Measurements from ENCODE around the gene SNTB2. TPM values are rescaled to one million over a fixed set of nuclear protein-coding genes. Genes with fewer than 3 reads are reported as not detected.

The SNTB2 gene
- total RNA-seq, 1 donor, result 35.5 TPM

- Histone ChIP-seq H3K36me3 (ENCODE audit: insufficient read depth, low read length) (peaks cover 27% of the 10 kb centered on the region), H3K27ac (ENCODE audit: low read depth, low read length) (no peak overlapping the region), H4K20me1 (ENCODE audit: insufficient read depth, low read length) (no peaks in the 10 kb centered on the region), H3K4me2 (ENCODE audit: insufficient read depth, low read length) (no peak overlapping the region), H3K4me1 (ENCODE audit: insufficient read depth, low read length) (no peaks in the 10 kb centered on the region), H3K27me3 (ENCODE audit: insufficient read depth, low read length) (no peaks in the 10 kb centered on the region), H2AFZ (ENCODE audit: low read length) (no peak overlapping the region), H3K79me2 (ENCODE audit: insufficient read depth, low read length) (no peaks in the 10 kb centered on the region), H3K9me3 (ENCODE audit: low read depth, low read length) (no peaks in the 10 kb centered on the region), H3K4me3 (ENCODE audit: insufficient read depth, low read length) (no peak overlapping the region)
- no peak for TF ChIP-seq CTCF (IDR thresholded peaks at IDR 0.05; ENCODE audit: extremely low read depth, low read depth, low read length)
- no peak for DNase-seq (ENCODE audit: insufficient read length, low spot score, missing footprints)
Measured at GRCh38 chr16:69301187-69301586, 114.2 kb downstream of the SNTB2 start.

- TF ChIP-seq CTCF (IDR thresholded peaks at IDR 0.05; ENCODE audit: extremely low read depth, low read depth, low read length), result no peak
Measured at GRCh38 chr16:69301861-69302260, 114.9 kb downstream of the SNTB2 start.

GRCh38 chr16:69302301-69302700 is 115.3 kb downstream of the SNTB2 start:
- Histone ChIP-seq H3K9me3 (ENCODE audit: low read depth, low read length) (no peaks in the 10 kb centered on the region), H3K4me1 (ENCODE audit: insufficient read depth, low read length) (no peaks in the 10 kb centered on the region), H3K79me2 (ENCODE audit: insufficient read depth, low read length) (no peaks in the 10 kb centered on the region), H3K27me3 (ENCODE audit: insufficient read depth, low read length) (no peaks in the 10 kb centered on the region), H2AFZ (ENCODE audit: low read length) (no peak overlapping the region), H3K36me3 (ENCODE audit: insufficient read depth, low read length) (peaks cover 27% of the 10 kb centered on the region), H4K20me1 (ENCODE audit: insufficient read depth, low read length) (no peaks in the 10 kb centered on the region), H3K27ac (ENCODE audit: low read depth, low read length) (no peak overlapping the region), H3K4me2 (ENCODE audit: insufficient read depth, low read length) (no peak overlapping the region), H3K4me3 (ENCODE audit: insufficient read depth, low read length) (no peak overlapping the region)
- no peak for DNase-seq (ENCODE audit: insufficient read length, low spot score, missing footprints)
- no peak for TF ChIP-seq CTCF (IDR thresholded peaks at IDR 0.05; ENCODE audit: extremely low read depth, low read depth, low read length)

More at GRCh38 chr16:69301861-69302260, 114.9 kb downstream of the SNTB2 start:
- Histone ChIP-seq H4K20me1 (ENCODE audit: insufficient read depth, low read length) (no peaks in the 10 kb centered on the region), H3K27ac (ENCODE audit: low read depth, low read length) (no peak overlapping the region), H3K4me1 (ENCODE audit: insufficient read depth, low read length) (no peaks in the 10 kb centered on the region), H3K4me2 (ENCODE audit: insufficient read depth, low read length) (no peak overlapping the region), H3K79me2 (ENCODE audit: insufficient read depth, low read length) (no peaks in the 10 kb centered on the region), H3K4me3 (ENCODE audit: insufficient read depth, low read length) (no peak overlapping the region), H3K36me3 (ENCODE audit: insufficient read depth, low read length) (peaks cover 27% of the 10 kb centered on the region), H3K9me3 (ENCODE audit: low read depth, low read length) (no peaks in the 10 kb centered on the region), H3K27me3 (ENCODE audit: insufficient read depth, low read length) (no peaks in the 10 kb centered on the region), H2AFZ (ENCODE audit: low read length) (no peak overlapping the region)
- no peak for DNase-seq (ENCODE audit: insufficient read length, low spot score, missing footprints)

- no peak for TF ChIP-seq CTCF (IDR thresholded peaks at IDR 0.05; ENCODE audit: extremely low read depth, low read depth, low read length)
- no peaks in the 10 kb centered on the region for H4K20me1 ChIP-seq (ENCODE audit: insufficient read depth, low read length)
- H3K4me3 ChIP-seq (ENCODE audit: insufficient read depth, low read length), result no peak overlapping the region
- H3K9me3 ChIP-seq (ENCODE audit: low read depth, low read length), result no peaks in the 10 kb centered on the region
- H3K27ac ChIP-seq (ENCODE audit: low read depth, low read length), result no peak overlapping the region
- no peak for DNase-seq (ENCODE audit: insufficient read length, low spot score, missing footprints)
- no peak overlapping the region for H3K4me2 ChIP-seq (ENCODE audit: insufficient read depth, low read length)
- H3K79me2 ChIP-seq (ENCODE audit: insufficient read depth, low read length), result no peaks in the 10 kb centered on the region
- H2AFZ ChIP-seq (ENCODE audit: low read length), result no peak overlapping the region
- H3K36me3 ChIP-seq (ENCODE audit: insufficient read depth, low read length), result peaks cover 12% of the 10 kb centered on the region
- H3K27me3 ChIP-seq (ENCODE audit: insufficient read depth, low read length), result no peaks in the 10 kb centered on the region
- H3K4me1 ChIP-seq (ENCODE audit: insufficient read depth, low read length), result no peaks in the 10 kb centered on the region
Measured at GRCh38 chr16:69306031-69306430, 119.1 kb downstream of the SNTB2 start.
